MM.1S (cell line): Measurements from ENCODE around the gene RAPGEF6.

Source experiments
- EZH2 ChIP-seq: fragments of 300-600 bp; sonication (generic); optimal IDR thresholded peaks from 2 replicates; pipeline ENCODE3; 2017; ENCODE audit warnings: low read depth, mild to moderate bottlenecking, antibody characterized with exemption, low read length, mixed read lengths
- TF ChIP-seq, protein P1 (sequence below): fragments of 300-600 bp; sonication (generic); IDR thresholded peaks from 2 replicates; pipeline ENCODE4 v1.5.1; 2016; ENCODE audit warnings: antibody characterized with exemption, low read length, mixed read lengths

DNA sequence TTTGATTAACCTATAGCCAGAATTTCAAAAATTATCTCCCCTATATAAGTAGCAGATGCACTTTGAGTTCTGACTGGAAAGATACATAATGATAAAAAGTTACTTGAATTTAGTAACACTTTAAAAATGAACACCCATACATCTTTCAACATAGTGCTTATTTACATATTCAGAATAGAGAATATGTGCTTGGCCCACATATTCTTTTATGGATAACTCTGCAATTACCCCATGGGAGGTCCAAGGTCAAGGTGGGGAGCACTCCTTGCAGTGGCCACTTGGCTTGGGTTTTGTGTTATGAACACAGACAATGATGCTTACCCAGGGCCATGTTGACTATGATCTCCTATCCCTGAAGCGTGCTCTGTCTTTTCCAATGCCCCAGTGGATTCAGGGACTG, 201.9 kb downstream of the RAPGEF6 start:
- TF ChIP-seq, protein P1, sequence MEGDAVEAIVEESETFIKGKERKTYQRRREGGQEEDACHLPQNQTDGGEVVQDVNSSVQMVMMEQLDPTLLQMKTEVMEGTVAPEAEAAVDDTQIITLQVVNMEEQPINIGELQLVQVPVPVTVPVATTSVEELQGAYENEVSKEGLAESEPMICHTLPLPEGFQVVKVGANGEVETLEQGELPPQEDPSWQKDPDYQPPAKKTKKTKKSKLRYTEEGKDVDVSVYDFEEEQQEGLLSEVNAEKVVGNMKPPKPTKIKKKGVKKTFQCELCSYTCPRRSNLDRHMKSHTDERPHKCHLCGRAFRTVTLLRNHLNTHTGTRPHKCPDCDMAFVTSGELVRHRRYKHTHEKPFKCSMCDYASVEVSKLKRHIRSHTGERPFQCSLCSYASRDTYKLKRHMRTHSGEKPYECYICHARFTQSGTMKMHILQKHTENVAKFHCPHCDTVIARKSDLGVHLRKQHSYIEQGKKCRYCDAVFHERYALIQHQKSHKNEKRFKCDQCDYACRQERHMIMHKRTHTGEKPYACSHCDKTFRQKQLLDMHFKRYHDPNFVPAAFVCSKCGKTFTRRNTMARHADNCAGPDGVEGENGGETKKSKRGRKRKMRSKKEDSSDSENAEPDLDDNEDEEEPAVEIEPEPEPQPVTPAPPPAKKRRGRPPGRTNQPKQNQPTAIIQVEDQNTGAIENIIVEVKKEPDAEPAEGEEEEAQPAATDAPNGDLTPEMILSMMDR, result no peak
- no peak for TF ChIP-seq EZH2
